Activated CD4-positive, alpha-beta T cell treated with anti-CD3 and anti-CD28 coated beads, Interleukin-2, amount 10 ng/mL, durations not matched to agents 7 days and 5 days (primary cell): ENCODE results near the gene SNTA1. TPM values are rescaled to one million over a fixed set of nuclear protein-coding genes. Genes with fewer than 3 reads are reported as not detected.
"Not testable (repeated sequence)": the region's sequence is repeated elsewhere in the genome, so short reads cannot be mapped to it uniquely, and the experiment has no call there.

ENCODE experiments used
- CTCF ChIA-PET: fragments of 350-600 bp; sonication (Branson Sonifier 250); formaldehyde crosslinking; loops from one replicate; lab custom pipeline; 2021; ENCODE audit warnings: antibody characterized with exemption; lab: Charles Lee
- POLR2A ChIA-PET: fragments of 350-600 bp; sonication (Branson Sonifier 250); formaldehyde crosslinking; loops from one replicate; lab custom pipeline; 2021; ENCODE audit warnings: antibody characterized with exemption; lab: Charles Lee
- DNase-seq: peaks from one replicate; pipeline ENCODE4 v3.0.0-alpha.2; 2020
- H3K27ac Mint-ChIP-seq: one replicate; pipeline ENCODE4 v1.8.0; 2021; ENCODE audit warnings: mild to moderate bottlenecking, moderate library complexity, mixed read lengths
- H3K27me3 Mint-ChIP-seq: one replicate; pipeline ENCODE4 v1.8.0; 2021; ENCODE audit warnings: mixed read lengths
- H3K36me3 Mint-ChIP-seq: one replicate; pipeline ENCODE4 v1.8.0; 2021; ENCODE audit warnings: low read depth, mixed read lengths
- H3K4me1 Mint-ChIP-seq: one replicate; pipeline ENCODE4 v1.8.0; 2021; ENCODE audit warnings: mixed read lengths
- H3K4me3 Mint-ChIP-seq: one replicate; pipeline ENCODE4 v1.8.0; 2021; ENCODE audit warnings: mild to moderate bottlenecking, moderate library complexity, mixed read lengths
- H3K9me3 Mint-ChIP-seq: one replicate; pipeline ENCODE4 v1.8.0; 2021; ENCODE audit warnings: mixed read lengths
- total RNA-seq, 2 experiments: library from RNA; stranded (reverse); gene quantifications; one replicate each; pipeline ENCODE4 v1.2.3, GENCODE V29; 2021

The SNTA1 gene
- total RNA-seq, 2 experiments from 2014 or later, result 7.8 to 9.5 TPM

DNA sequence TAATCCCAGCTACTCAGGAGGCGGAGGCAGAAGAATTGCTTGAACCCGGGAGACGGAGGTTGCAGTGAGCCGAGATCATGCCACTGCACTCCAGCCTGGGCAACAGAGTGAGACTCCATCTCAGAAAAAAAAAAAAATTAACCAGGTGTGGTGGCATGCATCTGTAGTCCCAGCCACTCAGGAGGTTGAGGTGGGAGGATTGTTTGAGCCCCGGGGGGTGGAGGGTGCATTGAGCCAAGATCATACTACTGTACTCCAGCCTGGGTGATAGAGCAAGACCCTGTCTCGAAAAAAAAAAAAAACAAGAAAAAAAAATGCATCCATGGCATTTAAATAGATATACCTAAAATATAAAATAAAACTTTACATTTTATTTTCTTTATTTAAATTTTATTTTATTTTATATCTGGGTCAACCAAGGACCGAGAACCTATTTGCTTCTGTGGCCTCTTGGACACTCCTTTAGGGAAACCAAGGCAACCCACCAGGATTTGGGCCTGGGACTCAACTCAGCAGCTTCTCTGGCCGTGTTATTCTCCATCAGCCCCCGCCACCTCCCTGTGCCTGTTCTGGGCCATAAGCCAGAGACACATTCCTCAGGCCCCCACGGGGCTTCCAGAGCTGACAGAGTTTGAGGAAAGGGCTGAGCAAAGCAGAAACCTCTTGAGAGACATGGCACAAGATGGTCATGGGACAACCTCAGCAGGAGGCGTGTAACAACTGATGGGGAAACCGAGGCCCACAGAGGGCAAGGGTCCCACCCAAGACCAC is 6.2 kb downstream of the SNTA1 start:
- no peak overlapping the region for H3K4me3 Mint-ChIP-seq
- no peaks in the 10 kb centered on the region for H3K4me1 Mint-ChIP-seq
- H3K36me3 Mint-ChIP-seq, result no peaks in the 10 kb centered on the region
- ChIA-PET CTCF (interaction anchor here (0.6 kb wide), 4 partner anchors 23 to 1459 kb away, joined by 3 to 5 read pairs (median 4); no protein-coding TSS in a partner anchor), POLR2A (interaction anchor here (0.6 kb wide), 1 partner anchor 19 kb away, joined by 6 read pairs; no protein-coding TSS in a partner anchor)
- no peak for DNase-seq
- H3K27me3 Mint-ChIP-seq, result peaks cover 5% of the 10 kb centered on the region
- H3K9me3 Mint-ChIP-seq, result no peaks in the 10 kb centered on the region
- H3K27ac Mint-ChIP-seq, result no peak overlapping the region

DNA sequence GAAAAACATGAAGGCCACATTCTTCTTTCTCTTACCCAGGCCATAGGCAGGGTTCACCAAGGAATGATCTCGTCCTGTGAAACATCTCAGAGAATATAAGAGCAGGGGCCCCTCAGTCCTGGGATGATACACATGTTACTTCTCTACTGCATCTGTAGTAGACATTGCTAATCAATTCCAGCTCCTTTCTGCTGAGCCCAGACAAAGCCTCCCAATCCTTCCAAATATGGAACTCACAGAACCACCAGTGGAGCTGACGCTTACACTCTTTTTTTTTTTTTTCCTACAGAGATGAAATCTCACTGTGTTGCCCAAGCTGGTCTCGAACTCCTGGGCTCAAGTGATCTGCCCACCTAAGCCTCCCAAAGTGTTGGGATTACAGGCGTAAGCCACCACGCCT is 9.1 kb downstream of the SNTA1 start:
- no peak overlapping the region for H3K4me3 Mint-ChIP-seq
- H3K27me3 Mint-ChIP-seq, result no peaks in the 10 kb centered on the region
- H3K4me1 Mint-ChIP-seq, result no peaks in the 10 kb centered on the region
- ChIA-PET CTCF (interaction anchor here (0.6 to 1.4 kb wide), 2 partner anchors 235 to 1290 kb away, joined by 3 to 4 read pairs; no protein-coding TSS in a partner anchor), POLR2A (no interaction called here)
- H3K9me3 Mint-ChIP-seq, result no peaks in the 10 kb centered on the region
- no peaks in the 10 kb centered on the region for H3K36me3 Mint-ChIP-seq
- no peak for DNase-seq
- no peak overlapping the region for H3K27ac Mint-ChIP-seq

DNA sequence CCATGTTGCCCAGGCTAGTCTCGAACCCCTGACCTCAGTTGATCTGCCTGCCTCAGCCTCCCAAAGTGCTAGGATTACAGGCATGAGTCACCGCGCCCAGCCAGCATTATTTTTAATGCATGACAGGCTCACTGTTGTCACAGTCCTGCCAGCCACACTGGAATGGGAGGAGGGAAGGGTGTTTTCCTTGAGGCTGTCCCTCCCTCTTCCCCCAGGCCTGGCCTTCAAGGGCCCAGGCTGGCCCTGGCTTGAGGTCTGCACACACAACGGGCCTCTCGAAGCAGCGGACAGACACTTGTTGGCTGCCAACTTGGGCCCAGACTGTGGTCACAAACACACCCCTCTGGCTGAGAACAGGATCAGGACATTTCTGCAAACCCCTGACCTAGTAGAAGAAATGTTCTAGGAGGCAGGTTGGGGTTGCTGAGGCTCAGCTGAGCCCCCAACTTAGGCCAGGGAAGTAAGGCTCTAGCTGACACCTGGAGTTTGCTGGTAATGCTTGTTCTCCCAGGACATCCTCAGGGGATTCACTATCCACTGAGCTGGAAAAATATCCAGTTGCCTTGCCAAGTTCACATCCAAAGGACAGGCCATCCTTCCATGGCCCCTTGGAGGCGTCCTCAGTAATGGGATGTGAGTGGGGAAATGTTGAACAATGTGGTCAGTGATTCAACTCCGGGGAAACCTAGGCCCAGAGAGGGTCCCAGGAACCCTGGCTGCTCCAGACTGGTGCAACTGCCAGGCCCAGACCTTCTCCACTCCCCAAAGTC is 9.9 kb downstream of the SNTA1 start:
- Mint-ChIP-seq H3K4me3 (no peak overlapping the region), H3K4me1 (no peaks in the 10 kb centered on the region), H3K36me3 (no peaks in the 10 kb centered on the region), H3K9me3 (no peaks in the 10 kb centered on the region), H3K27ac (no peak overlapping the region), H3K27me3 (no peaks in the 10 kb centered on the region)
- CTCF ChIA-PET, result interaction anchor here (0.6 kb wide), 1 partner anchor 1291 kb away, joined by 4 read pairs; no protein-coding TSS in a partner anchor
- DNase-seq, result no peak
- POLR2A ChIA-PET, result no interaction called here

DNA sequence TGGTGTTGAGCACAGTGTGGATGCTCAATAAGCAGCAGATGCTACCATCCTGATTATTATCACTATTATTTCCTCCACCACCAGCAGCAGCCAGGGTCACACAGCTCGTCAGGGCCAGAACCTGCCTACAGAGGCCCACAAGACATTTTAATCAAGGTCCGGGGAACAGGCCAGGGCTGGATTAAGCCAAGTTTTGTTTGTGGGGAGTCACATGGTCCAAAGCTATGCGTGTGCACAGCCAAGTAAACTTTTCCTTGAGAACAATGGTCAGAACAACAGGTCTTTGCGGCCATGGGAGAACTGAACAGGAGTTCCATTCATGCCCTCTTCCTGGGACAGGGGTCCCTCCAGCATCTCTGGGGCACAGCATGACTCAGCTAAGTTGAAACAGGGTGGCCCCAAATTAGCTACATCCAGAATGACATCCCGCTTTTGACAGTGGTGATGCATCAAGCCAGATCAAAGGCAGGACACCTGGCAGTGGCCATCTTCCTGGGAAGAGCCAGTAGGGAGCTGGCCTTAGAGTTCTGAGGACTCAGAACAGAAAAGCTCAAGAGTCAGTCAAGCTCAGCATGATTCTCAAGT is 11.7 kb downstream of the SNTA1 start:
- no peaks in the 10 kb centered on the region for H3K4me1 Mint-ChIP-seq
- no peak for DNase-seq
- H3K36me3 Mint-ChIP-seq, result no peaks in the 10 kb centered on the region
- no peak overlapping the region for H3K4me3 Mint-ChIP-seq
- no peaks in the 10 kb centered on the region for H3K9me3 Mint-ChIP-seq
- CTCF ChIA-PET, result interaction anchor here (0.6 to 1.1 kb wide), 2 partner anchors 11 to 47 kb away, joined by 3 to 4 read pairs; no protein-coding TSS in a partner anchor
- POLR2A ChIA-PET, result no interaction called here
- H3K27ac Mint-ChIP-seq, result no peak overlapping the region
- no peaks in the 10 kb centered on the region for H3K27me3 Mint-ChIP-seq

DNA sequence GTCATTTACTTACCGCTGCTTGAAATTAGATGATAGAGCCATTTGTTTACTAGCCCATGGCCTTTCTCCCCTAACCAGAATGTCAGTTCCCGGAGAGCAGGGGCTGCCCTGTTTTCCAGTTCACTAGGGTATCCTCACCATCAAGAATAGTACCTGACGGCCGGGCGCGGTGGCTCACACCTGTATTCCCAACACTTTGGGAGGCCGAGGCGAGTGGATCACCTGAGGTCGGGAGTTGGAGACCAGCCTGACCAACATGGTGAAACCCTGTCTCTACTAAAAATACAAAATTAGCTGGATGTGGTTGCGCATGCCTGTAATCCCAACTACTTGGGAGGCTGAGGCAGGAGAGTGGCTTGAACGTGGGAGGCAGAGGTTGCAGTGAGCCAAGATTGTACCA is 19.7 kb downstream of the SNTA1 start:
- H3K4me1 Mint-ChIP-seq, POLR2A ChIA-PET, CTCF ChIA-PET, DNase-seq, H3K9me3 Mint-ChIP-seq, H3K4me3 Mint-ChIP-seq, H3K27me3 Mint-ChIP-seq, H3K27ac Mint-ChIP-seq, H3K36me3 Mint-ChIP-seq: not testable (repeated sequence)

DNA sequence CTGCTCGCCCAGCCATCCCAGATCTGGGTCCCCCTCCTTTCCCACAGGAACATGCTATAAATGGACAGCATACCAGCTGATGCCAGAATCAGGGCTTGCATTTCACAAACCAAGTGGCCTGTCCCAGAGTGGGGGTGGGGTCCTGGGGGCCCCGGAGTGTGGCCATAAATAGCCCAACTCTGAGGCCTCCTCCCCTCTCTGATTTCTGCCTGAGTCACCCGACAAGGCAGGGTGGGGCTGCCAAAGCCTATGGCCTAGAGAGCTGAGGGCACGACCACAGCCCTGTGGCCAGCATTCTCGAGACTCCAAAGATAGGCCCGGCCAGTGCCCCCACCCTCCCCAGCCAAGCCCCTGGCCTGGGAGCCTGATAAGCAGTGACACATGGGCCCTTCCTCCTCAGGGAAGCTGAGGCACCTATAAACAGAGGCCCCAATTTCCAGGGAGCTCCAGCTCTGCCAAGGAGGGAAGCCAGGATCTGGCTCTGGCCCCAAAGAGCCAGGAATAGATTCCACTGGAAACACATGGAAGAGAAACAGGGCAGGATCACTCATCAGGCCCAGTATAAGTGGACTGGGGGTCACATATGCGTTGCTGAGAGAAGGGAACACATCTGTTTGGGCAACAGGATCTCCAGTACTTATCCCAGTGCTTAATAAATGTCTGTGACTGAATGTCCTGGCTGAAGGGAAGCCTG is 20.3 kb downstream of the SNTA1 start:
- no peaks in the 10 kb centered on the region for H3K9me3 Mint-ChIP-seq
- DNase-seq, result no peak
- H3K27ac Mint-ChIP-seq, result no peak overlapping the region
- ChIA-PET CTCF (no interaction called here), POLR2A (no interaction called here)
- no peaks in the 10 kb centered on the region for H3K36me3 Mint-ChIP-seq
- no peaks in the 10 kb centered on the region for H3K27me3 Mint-ChIP-seq
- no peak overlapping the region for H3K4me3 Mint-ChIP-seq
- no peaks in the 10 kb centered on the region for H3K4me1 Mint-ChIP-seq

DNA sequence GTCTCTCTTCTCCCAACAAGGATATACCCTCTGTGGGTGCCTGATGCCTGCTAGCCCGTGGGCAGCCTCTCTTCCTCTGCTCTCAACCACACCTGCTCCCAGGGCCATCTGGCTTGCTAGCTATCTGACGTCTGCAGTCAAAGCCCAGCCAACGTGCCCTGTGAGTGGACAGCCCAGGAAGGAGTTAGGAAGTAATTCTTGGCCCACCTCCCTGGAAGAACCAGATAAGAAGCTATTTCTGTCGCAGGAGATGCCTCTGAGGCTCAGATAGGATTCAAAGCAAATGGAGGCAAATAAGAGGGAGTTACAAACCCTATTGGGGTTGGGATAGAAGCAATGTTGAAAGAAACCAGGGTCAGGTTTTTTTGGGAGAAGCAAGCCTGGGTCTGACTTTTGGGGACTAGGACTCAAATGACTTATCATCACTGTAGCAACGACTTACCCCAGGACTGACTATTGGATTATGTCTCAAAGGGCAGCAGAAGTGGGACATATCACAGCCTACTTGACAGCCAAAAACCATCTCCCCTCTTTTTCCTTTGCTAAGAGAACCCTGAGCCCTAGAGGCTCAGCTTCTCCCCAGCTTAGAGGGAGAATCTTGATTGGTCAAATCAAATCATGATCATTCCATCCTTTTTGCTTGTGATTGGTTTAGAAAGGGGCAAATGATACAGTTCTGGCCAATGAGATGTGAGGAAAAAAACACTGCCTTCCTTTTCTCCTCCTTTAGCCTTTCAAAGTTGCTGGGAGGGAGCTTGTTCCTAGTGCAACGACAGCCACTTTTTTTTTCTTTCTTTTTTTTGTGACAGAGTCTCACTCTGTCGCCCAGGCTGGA is 24.2 kb downstream of the SNTA1 start:
- H3K9me3 Mint-ChIP-seq, result no peaks in the 10 kb centered on the region
- ChIA-PET POLR2A (no interaction called here), CTCF (interaction anchor here (0.6 kb wide), 1 partner anchor 68 kb away, joined by 3 read pairs; no protein-coding TSS in a partner anchor)
- H3K4me1 Mint-ChIP-seq, result no peaks in the 10 kb centered on the region
- no peak overlapping the region for H3K4me3 Mint-ChIP-seq
- H3K27me3 Mint-ChIP-seq, result no peaks in the 10 kb centered on the region
- DNase-seq, result no peak
- H3K36me3 Mint-ChIP-seq, result no peaks in the 10 kb centered on the region
- H3K27ac Mint-ChIP-seq, result no peak overlapping the region

GRCh38 chr20:33418033-33418432 is 25.5 kb downstream of the SNTA1 start:
- no peaks in the 10 kb centered on the region for H3K27me3 Mint-ChIP-seq
- DNase-seq, result no peak
- H3K4me1 Mint-ChIP-seq, result no peaks in the 10 kb centered on the region
- no peak overlapping the region for H3K4me3 Mint-ChIP-seq
- no peak overlapping the region for H3K27ac Mint-ChIP-seq
- H3K36me3 Mint-ChIP-seq, result no peaks in the 10 kb centered on the region
- no peaks in the 10 kb centered on the region for H3K9me3 Mint-ChIP-seq
- POLR2A ChIA-PET, result interaction anchor here (0.7 kb wide), 1 partner anchor 19 kb away, joined by 6 read pairs; no protein-coding TSS in a partner anchor
- CTCF ChIA-PET, result no interaction called here

GRCh38 chr20:33415948-33416347 is 27.6 kb downstream of the SNTA1 start:
- ChIA-PET POLR2A (no interaction called here), CTCF (interaction anchor here (0.6 kb wide), 1 partner anchor 69 kb away, joined by 4 read pairs; no protein-coding TSS in a partner anchor)
- H3K9me3 Mint-ChIP-seq, result no peaks in the 10 kb centered on the region
- H3K27ac Mint-ChIP-seq, result no peak overlapping the region
- H3K4me3 Mint-ChIP-seq, result no peak overlapping the region
- H3K36me3 Mint-ChIP-seq, result no peaks in the 10 kb centered on the region
- DNase-seq, result no peak
- H3K27me3 Mint-ChIP-seq, result no peaks in the 10 kb centered on the region
- no peaks in the 10 kb centered on the region for H3K4me1 Mint-ChIP-seq

DNA sequence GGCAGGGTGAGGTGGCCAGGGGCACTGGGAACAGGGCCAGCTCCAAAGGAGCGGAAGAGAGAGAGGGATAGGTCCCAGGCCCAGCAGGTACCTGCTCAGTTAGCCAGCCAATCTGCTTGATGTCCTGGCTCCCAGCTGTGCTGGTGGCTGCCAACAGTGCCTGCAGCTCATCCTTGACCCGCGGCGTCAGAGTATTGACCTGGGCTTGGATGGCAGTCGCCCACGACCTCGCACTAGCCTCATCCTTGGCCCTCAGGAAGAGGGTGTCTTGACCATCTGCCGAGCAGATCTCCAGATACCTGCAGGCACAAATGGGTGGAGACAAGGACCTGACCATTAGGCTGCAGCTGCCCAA is 31.1 kb downstream of the SNTA1 start:
- no peaks in the 10 kb centered on the region for H3K9me3 Mint-ChIP-seq
- H3K4me1 Mint-ChIP-seq, result no peaks in the 10 kb centered on the region
- no peak for DNase-seq
- CTCF ChIA-PET, result interaction anchor here (0.5 to 0.6 kb wide), 2 partner anchors 679 to 1001 kb away, joined by 3 read pairs; no protein-coding TSS in a partner anchor
- H3K4me3 Mint-ChIP-seq, result no peak overlapping the region
- H3K36me3 Mint-ChIP-seq, result peaks cover 4% of the 10 kb centered on the region
- no peak overlapping the region for H3K27ac Mint-ChIP-seq
- H3K27me3 Mint-ChIP-seq, result no peaks in the 10 kb centered on the region
- POLR2A ChIA-PET, result no interaction called here

GRCh38 chr20:33411711-33412483 is 31.7 kb downstream of the SNTA1 start:
- no peaks in the 10 kb centered on the region for H3K9me3 Mint-ChIP-seq
- CTCF ChIA-PET, result interaction anchor here (0.5 to 0.9 kb wide), 3 partner anchors 123 to 1000 kb away, joined by 3 to 4 read pairs (median 3); no protein-coding TSS in a partner anchor
- H3K27ac Mint-ChIP-seq, result no peak overlapping the region
- POLR2A ChIA-PET, result no interaction called here
- H3K4me1 Mint-ChIP-seq, result peaks cover 2% of the 10 kb centered on the region
- H3K4me3 Mint-ChIP-seq, result no peak overlapping the region
- H3K36me3 Mint-ChIP-seq, result peaks cover 9% of the 10 kb centered on the region
- DNase-seq, result no peak
- no peaks in the 10 kb centered on the region for H3K27me3 Mint-ChIP-seq
